GM19452 (cell line): ENCODE measurements around the gene SLC25A48.
A peak's percentile ranks its signal among the peaks of the same experiment; 100 is the strongest.

ENCODE experiments used
- ATAC-seq: cut with Tn5 transposase; IDR thresholded peaks from one replicate; pipeline ENCODE4 v1.9.1; 2021; ENCODE audit not compliant: unreplicated experiment

Gene SLC25A48, protein sequence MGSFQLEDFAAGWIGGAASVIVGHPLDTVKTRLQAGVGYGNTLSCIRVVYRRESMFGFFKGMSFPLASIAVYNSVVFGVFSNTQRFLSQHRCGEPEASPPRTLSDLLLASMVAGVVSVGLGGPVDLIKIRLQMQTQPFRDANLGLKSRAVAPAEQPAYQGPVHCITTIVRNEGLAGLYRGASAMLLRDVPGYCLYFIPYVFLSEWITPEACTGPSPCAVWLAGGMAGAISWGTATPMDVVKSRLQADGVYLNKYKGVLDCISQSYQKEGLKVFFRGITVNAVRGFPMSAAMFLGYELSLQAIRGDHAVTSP

DNA sequence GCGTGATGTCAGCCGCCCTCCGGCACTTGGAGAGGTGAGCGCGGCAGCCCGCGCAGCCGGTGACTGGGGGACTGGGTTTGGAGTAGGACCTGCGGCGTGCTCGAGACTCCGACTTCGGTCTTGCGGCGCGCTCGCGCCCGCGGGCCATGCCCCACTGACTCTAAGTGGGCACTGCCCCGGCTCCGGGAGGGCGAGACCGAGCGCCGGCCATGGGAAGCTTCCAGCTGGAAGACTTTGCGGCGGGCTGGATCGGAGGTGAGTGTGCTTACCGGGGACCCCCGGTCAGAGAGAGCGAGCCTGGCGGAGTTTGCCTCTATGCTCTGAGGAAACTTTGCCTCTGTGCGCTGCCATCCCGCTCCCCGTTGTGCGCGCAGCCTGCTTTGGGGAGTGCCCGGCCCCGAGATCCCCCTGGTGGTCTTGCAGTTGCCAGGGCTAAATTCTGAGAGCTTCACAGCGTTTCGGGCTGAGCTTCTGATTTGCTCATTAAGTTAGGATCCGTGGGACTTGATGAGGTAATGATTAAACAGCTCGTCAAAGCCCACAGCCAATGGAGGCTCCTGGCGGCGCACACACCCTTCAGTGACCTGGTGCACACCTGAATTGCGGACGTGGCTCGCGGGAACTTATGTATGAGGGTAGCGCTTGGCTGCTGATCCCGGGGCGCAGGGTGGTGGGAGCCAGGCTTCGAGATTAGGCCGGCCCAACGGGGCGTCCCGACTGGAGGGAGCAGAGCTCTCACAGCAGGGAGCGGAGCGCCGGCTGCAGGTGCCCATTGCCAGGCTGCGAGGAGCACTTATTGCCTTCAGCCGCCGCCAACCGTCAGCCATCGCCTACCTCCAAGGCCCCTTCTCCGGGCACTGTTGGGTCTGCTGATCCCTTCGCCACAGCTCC, at the start of gene SLC25A48:
Gene SLC25A48, plus strand, starts transcription at position 25 of the 891 bp plus-strand sequence. Its CDS starts 185 bp downstream, at position 210.
- ATAC-seq, result peak; percentile 83

DNA sequence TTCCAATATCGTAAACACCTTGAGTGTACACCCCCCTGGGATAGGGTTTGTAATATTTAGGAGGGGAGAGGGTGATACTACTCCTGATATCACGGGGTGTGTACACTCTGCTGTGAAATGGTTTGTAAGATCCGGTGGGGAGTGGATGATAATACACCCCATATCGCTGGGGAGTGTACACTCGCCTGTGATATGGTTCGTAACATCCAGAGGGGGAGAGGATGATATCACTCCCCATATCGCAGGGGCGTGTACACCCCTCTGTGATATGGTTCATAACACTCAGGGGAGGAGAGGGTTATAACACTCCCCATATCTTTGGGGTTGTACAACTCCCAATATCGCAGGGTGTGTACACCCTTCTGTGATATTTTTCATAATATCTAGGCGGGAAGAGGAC, 33.8 kb upstream of the SLC25A48 start:
- ATAC-seq, result no peak

DNA sequence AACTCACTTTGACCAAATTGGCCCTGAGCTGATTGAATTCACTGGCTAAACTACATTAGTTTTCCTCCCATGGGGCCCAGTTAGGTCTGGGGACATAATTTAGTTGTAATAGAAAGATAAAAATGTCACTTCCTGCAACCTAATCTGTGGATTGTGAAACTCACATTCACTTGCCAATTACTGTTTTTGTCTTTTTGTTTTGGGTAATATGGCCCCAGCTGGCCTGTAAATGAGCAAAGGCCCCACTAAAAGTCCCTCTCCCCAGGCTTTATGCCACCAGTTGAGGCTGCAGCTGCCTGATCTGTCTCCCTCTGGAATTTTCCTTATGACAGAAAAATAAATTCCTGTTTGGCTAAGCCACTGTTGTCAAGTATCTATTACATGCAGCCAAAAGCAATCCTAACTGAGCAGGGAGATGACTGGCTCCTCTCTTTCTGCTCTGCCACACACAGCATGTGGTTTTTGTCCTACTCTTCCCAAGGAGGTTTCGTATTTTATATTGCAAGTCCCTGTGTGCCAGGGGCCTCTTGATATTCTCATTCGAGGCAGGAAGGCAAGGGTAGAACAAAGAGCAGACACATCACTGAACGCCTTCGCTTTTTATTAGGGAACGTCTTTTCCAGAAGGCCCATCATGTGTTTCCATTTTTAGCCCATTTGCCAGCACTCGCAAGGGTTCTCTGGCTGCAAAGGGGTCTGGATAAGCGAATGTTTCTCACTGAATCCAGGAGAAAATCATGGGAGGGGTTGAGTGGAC, 24.1 kb upstream of the SLC25A48 start:
- no peak for ATAC-seq

DNA sequence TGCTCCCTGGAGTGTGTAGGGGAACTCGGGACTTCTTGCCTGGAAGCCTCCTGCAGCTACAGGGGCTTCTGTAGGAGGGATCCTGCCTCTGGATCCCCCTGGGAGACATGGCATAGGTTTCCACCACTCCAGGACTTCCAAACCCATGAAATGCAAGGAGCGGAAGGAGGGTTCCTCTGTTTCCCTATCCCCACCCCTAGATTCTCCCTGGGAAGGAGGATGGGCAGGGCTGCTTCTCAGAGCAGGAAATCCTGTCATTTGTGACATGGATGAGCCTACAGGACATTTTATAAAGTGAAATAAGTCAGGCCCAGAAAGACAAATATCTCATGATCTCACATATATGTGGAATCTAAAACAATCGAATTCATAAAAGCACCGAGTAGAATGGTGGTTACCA, 23.5 kb upstream of the SLC25A48 start:
- no peak for ATAC-seq

DNA sequence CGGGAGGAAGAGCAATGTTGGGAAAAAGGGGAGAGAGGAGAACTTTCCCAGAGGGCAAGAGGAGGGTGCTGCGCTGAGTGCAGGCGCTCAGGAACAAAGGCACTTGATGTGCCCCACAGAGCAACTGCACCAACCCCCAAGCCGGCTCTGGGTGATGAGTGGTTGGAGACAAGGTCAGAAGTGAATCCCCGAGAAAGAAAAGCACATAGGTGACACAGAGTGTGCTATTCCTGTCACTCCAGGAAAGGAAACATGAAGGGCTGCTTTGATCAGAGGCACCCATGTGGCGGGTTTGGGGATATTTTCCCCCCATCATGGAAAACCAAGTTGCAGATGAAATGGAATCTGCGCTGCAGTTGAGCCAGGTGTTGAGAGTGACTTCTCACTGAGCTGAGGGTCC, 20.7 kb upstream of the SLC25A48 start:
- no peak for ATAC-seq

DNA sequence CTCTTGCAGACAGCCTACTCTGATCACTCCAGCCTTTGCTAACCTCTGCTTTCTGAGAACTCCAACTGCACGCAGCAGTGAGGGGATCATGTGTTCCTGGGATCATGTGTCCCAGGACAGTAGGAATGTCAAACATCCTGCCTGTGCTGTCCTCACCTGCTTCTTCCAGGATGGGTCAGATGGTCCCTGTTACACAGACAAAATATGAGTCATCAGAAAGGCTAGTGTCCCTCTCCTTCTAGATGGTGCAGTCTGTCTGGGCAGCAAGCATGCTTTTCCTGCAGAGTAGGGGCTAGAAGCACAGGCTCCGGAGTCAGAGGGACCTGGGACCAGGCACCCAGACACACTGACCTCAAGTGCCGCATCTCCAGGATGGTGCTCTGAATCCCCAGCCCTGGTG, 20.1 kb upstream of the SLC25A48 start:
- ATAC-seq, result no peak

DNA sequence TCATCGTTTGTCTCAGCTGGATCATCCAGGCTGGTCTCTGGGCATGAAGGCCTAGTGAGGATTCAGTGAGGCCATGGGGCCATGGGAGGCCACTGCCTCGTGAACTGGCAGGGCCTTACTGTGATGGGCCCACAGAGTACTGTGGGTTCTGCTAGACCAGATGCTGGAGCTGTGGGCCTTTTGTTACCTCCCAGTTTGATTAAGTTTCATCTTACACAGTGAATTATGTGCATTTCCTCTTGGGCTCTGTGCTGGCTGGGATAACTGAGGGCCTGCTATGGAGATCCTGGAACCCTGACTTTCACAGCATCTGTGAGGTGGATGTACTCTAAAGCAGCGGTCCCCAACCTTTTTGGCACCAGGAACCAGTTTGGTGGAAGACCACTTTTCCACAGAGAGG, 19.7 kb upstream of the SLC25A48 start:
- no peak for ATAC-seq

DNA sequence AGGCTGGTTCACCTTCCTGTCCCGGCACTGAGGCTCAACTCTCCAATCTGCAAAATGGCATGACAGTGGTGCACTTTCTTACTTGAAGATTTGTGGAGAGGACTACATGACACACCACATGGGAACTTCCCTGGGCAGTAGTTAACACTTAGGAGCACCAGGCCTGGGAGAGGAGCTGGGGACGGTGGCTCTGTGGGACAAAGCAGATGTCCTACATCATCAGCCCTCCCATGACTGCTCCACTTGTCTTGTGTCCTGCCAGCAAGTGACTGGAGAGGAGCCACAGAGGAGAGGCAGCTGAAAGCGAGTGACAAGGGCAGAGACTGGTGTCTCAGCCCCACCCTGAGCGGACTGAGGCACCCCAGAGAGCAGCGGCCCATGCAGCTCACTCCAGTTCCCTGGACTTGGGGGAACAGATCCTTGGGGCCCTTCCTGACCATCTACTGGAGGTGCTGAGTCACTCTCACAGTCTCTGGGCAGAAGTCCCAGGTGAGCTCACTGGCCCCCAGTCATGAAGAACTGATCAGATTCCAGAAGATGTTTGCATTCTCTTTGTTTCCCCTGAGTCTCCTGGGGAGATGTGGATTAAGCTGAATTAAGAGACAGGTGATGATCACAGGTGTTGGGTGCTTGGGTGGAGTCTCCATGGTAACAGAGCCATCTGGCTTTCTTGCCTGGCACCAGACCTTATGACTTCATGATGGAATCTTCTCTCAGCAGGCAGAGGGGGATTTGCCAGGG, 13.2 kb upstream of the SLC25A48 start:
- ATAC-seq, result no peak

DNA sequence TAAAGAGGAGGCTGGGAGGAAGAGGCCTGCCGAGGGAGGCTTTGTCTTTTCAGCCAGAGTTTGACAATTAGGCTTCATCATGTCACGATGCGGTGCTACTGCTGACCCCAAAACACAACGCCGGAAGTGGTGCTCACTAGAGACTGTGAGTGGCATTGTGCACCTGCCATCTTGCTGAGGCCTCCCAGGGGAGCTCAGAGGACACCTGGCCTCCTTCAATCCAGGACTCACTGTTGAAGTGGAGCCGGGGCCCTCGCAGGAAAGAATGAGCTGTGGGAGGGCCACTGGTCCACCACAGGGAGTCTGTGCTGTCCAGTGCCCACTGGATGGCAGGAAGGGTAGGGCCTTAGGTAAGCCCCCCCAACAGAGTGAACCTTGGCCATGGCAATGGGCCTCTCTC, 12.7 kb upstream of the SLC25A48 start:
- ATAC-seq, result no peak

DNA sequence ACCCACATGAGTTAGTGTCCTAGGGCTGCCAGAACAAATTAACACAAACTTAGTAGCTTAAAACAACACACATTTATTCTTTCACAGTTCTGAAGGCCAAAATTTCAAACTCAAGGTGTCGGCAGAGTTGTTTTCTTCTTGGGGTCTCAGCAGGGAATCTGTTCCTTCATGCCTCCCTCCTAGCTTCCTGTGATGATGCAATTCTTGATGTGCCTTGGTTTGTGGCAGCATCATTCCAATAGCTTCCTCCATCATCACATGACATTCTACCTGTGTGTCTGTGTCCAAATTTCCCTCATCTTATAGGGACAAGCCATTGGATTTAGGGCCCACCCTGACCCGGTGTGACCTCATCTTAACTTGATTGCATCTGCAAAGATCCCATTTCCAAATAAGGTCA, 12.2 kb upstream of the SLC25A48 start:
- no peak for ATAC-seq

DNA sequence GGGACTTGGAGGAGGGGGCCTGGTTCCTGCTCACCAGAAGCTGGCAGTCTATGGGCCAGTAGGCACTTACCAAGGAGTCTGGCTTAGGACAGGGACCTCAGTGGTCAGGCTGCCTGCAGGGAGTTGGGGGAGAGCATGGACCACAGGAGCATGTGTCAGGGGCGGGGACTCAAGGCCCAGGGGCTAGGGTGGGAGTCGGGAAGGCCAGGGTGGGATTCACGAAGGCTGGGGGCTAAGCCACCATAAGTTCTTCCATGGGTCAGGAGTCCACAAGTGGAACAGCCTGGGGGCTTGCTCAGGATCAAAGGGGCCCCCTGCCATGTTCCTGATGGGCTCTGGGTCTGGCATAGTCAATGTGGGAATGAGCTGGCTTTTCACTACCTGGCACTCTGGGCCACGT, 11.5 kb upstream of the SLC25A48 start:
- ATAC-seq, result no peak

DNA sequence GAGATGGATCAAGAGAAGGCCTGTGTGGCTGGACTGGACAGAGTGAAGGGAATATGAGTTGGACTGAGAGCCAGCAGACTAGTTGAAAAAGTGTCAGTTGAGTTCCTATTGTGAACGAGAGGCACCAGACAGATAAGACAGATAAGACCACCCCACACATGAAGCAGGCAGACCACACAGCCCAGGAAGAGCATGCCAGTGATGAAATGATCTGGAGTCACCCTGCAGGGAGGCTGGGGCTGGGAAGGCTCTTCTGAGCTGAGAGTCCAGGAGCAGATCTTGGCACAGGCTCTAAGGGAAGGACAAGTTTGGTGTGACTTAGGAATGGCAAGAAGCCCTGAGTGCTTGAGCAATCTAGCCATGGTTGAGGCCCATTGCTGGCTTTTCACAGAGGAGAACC, 10.6 kb upstream of the SLC25A48 start:
- no peak for ATAC-seq

DNA sequence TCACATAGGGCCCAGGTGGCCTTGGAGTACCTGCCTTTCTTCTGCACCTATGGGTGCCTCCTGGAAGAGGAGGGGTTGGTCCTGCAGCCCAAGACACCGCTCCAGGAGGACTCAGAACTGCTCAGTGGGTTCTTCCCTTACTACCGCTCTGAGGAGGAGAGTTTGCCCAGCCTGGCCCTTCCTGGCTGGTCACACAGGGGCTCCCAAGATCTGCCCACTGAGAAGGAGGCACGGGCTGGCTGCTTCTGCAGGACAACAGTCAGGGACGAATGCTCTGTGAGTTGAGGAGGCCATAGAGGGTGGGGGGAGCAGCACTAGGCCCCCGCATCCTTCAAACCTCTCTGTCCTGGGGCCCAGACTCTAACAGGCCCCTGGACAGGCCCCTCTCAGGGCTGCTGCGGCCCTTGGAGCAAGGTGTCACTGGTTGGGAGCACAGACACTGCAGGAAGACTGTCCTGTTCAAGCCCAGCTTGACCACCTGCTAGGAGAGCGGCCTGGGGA, 9.9 kb upstream of the SLC25A48 start:
- ATAC-seq, result no peak

DNA sequence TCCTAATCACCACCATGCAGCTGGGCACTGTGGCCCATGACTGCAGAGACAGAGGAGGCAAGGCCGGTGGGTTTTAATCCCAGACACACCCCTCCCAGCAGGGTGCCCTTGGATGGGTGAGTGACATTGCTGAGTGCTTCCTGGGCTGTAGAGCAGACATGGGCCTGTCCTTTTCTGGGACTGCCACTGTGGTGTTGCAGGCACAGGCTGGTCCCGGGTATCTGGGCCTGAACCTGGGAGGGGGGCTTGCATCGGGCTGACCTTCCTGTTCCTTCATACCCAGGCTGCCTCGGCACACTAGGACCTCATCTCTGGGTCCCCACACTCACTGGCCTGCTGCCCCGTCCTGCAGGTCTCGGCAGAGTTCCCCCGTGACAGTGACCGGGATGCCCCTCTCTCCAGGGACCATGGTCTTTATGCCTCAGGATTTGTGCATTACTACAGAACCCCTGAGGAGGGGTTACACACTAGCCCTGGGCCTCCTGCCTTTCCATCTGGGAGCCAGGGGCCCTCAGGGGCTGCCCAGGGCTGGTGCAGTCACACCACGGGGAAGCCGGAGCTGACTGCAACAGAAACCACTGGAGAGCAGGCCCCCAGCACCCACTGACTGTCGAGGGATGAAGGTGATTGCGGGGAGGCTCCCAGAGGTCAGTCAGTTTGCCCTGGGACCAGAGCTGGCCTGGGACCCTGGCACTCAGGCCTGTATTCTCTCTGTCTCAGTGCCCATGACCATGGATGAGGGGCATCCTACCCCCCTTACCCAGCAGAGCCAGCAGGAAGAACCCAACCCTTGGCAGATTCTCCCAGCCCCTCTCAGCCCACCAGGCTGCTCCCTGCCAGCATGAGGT, 8.9 kb upstream of the SLC25A48 start:
- no peak for ATAC-seq

DNA sequence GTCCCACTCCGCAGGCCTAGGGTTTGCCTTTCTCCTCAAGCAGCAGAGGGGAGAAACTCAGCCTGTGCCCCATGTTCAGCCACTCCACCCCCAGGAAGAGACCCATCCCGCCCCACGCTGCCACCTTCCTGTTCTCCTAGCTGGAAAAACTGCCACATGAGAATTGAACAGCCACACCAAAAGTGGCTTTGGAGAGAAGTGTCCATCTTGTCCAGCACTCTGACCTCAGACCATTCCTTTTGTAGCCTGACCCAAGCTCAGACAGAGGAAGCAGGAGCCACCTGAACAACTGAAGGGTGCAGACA, 8.3 kb upstream of the SLC25A48 start:
- no peak for ATAC-seq

DNA sequence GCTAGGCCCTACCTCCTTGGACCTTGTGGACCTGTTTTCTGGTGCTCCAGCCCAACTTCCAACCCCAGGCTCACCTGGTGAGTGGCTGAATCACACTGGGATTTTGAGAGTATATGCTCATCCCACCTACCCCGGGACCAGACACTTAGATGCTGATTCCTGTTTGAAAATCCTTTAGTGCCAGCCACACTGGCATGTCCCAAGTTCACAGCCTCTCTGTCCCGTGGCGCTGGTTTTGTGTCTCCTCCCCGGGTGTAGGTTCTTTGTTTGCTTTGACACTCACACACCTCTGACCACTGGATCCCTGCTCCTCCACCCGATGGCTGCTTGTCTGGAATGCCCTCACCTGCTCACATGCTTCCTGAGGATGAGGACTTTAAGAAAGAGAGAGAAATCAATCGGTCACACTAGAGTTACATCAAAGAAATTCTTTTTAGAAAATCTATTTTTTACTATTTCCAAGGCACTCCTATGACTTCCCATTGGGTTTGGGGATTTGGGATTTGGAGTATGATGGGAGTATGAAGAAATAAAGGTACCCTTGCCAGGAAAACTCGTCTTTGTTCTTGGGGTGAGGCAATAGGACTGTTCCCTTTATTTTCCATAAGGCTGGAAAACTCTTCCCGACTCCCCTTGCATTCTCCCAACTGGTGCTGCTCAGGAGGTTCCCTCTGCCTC, 7.3 kb upstream of the SLC25A48 start:
- ATAC-seq, result no peak

DNA sequence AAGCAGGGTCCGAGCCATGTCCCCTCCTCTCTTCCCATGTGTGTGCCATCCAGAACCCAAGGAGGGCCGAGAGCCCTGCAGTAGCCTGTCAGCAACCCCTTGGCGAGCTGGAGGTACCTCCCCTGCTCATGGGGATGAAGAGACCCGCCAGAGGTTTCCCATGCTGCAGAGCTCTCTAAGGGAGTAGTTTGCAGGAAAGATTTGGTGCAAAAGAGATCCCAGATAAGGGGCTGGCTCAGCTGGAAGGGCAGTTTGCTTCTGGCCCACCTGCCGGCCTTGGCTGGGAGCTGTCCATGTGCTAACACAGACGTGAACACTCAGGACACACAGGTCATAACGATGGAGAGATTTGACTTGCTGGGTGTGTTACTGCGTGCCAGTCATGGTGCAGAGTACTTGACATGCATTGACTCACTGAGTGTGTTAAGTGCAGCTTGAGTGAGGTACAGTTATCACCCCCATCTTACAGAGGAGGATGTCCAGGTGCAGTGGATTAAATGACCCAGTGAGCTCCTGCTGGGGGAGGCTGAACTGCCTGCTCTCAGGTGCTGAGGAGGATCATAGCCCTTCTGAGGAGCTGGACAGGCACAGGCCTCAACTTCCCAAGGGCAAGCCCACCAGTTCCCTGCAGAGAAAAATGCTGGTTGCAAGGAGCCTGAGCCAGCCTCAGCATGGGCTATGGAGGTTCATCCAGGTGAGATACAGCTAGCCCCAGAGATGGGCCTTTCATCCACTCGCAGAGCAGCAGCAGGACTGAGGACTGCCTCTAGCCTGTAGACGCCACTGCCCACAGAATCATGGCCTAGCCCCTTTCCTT, 6.3 kb upstream of the SLC25A48 start:
- ATAC-seq, result no peak

DNA sequence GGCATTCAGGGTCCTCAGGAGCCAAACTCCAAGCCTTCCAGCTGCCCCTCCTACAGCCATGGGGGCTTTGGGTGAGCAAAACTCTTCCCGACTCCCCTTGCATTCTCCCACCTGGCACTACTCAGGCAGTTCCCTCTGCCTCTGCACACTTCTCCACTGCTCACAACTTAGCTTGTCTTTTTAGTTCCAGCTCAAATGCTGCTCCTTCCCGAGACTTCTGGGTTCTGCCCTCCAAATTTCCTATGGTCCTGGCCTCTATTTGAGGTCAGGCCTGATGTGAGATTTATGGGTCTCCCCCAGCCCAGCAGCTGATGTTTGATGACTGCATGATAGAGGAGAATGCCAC, 5.7 kb upstream of the SLC25A48 start:
- no peak for ATAC-seq

DNA sequence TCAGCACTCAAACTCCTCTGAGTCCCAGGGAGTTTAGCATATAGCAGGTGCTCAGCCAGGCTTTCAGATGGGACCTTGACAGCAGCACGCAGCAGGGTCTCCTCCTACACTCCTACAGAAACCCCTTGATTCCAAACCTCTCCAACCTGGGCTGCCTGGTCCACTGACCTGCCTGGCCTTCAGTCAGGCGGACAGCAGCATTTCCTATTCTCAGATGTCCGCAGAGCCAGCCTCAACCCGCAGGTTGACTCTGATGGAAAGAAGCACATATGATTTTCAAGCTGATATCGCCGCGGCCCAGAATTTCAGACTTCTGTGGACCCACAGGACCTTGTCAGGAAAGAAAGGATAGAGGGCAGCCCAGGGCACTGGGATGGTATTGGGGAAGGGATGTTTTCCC, 5.3 kb upstream of the SLC25A48 start:
- ATAC-seq, result no peak
